Measurements from ENCODE around the gene MFNG.

The MFNG gene

GRCh38 chr22:37425369-37425768 is 60.8 kb downstream of the MFNG start:
- DNase-seq (ENCODE audit: low spot score) = no peak

GRCh38 chr22:37423283-37423682 is 62.9 kb downstream of the MFNG start:
- DNase-seq (ENCODE audit: low spot score) = no peak

GRCh38 chr22:37421468-37421877 is 64.7 kb downstream of the MFNG start:
- no peak for DNase-seq (ENCODE audit: low spot score)

- no peak for DNase-seq (ENCODE audit: low spot score)
These were observed 65.3 kb downstream of the MFNG start for GRCh38 chr22:37420686-37421467.

GRCh38 chr22:37419969-37420685 is 66.1 kb downstream of the MFNG start:
- no peak for DNase-seq (ENCODE audit: low spot score)

GRCh38 chr22:37419370-37419968 is 66.7 kb downstream of the MFNG start:
- no peak for DNase-seq (ENCODE audit: low spot score)
